Liver (tissue), 9 donors: ENCODE data around the gene NCBP1. TPM values are rescaled to one million over a fixed set of nuclear protein-coding genes. Genes with fewer than 3 reads are reported as not detected.
"Not testable (repeated sequence)": the region's sequence is repeated elsewhere in the genome, so short reads cannot be mapped to it uniquely, and the experiment has no call there.

ENCODE experiments used
- DNase-seq: peaks from one replicate; pipeline ENCODE4 v3.0.0-alpha.2; 2017; ENCODE audit warnings: low spot score
- H3K27ac ChIP-seq, 2 donors: one replicate each; pipeline ENCODE4 v1.7.0; 2013; ENCODE audit warnings: inconsistent platforms in 2 of 2, low read length in 2 of 2, control low read depth in 1 of 2, low read depth in 1 of 2, mild to moderate bottlenecking in 1 of 2
- H3K27me3 ChIP-seq, 4 donors: one replicate each; pipeline versions ENCODE4 v1.6.1 to v1.7.0; 2013; ENCODE audit warnings: low read length in 3 of 4, inconsistent platforms in 1 of 4, mild to moderate bottlenecking in 1 of 4, moderate library complexity in 1 of 4; ENCODE audit not compliant: control insufficient read depth in 4 of 4, insufficient read depth in 4 of 4
- H3K36me3 ChIP-seq, 4 donors: one replicate each; pipeline versions ENCODE4 v1.6.1 to v1.7.0; 2013; ENCODE audit warnings: low read length in 3 of 4, mild to moderate bottlenecking in 3 of 4, low read depth in 1 of 4, moderate library complexity in 1 of 4; ENCODE audit not compliant: control insufficient read depth in 4 of 4, insufficient read depth in 3 of 4
- H3K4me1 ChIP-seq, 4 donors: one replicate each; pipeline versions ENCODE4 v1.6.1 to v1.7.0; 2013; ENCODE audit warnings: low read length in 3 of 4, mild to moderate bottlenecking in 3 of 4, moderate library complexity in 1 of 4; ENCODE audit not compliant: control insufficient read depth in 4 of 4, insufficient read depth in 4 of 4
- H3K4me3 ChIP-seq, 3 donors: one replicate each; pipeline versions ENCODE4 v1.6.1 to v1.7.0; 2013; ENCODE audit warnings: low read length in 3 of 3, control low read depth in 1 of 3, low read depth in 1 of 3, mild to moderate bottlenecking in 1 of 3
- H3K9ac ChIP-seq, 2 donors: one replicate each; pipeline ENCODE4 v1.7.0; 2013; ENCODE audit warnings: low read length in 2 of 2, mild to moderate bottlenecking in 2 of 2, moderate library complexity in 2 of 2, control low read depth in 1 of 2, low read depth in 1 of 2
- H3K9me3 ChIP-seq, 4 donors: one replicate each; pipeline versions ENCODE4 v1.6.1 to v1.7.0; 2013; ENCODE audit warnings: low read length in 3 of 4; ENCODE audit not compliant: control insufficient read depth in 4 of 4
- ATF3 ChIP-seq: IDR thresholded peaks from 2 replicates; pipeline ENCODE4 v1.6.1; 2016; ENCODE audit warnings: antibody characterized with exemption
- CTCF ChIP-seq: fragments of 150-350 bp; IDR thresholded peaks from 2 replicates; pipeline ENCODE4 v1.5.1; 2017; ENCODE audit warnings: improper control_type of control experiment, low read depth, low read length; ENCODE audit not compliant: missing input control
- EGR1 ChIP-seq, 2 donors: IDR thresholded peaks; 2 replicates each; pipeline ENCODE4 v1.6.1; 2016 to 2018; ENCODE audit warnings: antibody characterized with exemption in 2 of 2, low read depth in 2 of 2
- GABPA ChIP-seq, 2 donors: IDR thresholded peaks in 1 of 2; conservative IDR thresholded peaks in 1 of 2; 2 replicates each; pipeline ENCODE4 v1.6.1; 2016; ENCODE audit warnings: antibody characterized with exemption in 2 of 2, mild to moderate bottlenecking in 1 of 2, moderate library complexity in 1 of 2
- HNF4A ChIP-seq, 2 donors: conservative IDR thresholded peaks; 2 replicates each; pipeline ENCODE4 v1.6.1; 2016; ENCODE audit warnings: antibody characterized with exemption in 2 of 2, mild to moderate bottlenecking in 2 of 2
- HNF4G ChIP-seq: IDR thresholded peaks from 2 replicates; pipeline ENCODE4 v1.6.1; 2016; ENCODE audit warnings: antibody characterized with exemption
- JUND ChIP-seq, 2 donors: IDR thresholded peaks; 2 replicates each; pipeline ENCODE4 v1.6.1; 2016; ENCODE audit warnings: antibody characterized with exemption in 2 of 2
- MAX ChIP-seq: IDR thresholded peaks from 2 replicates; pipeline ENCODE4 v1.6.1; 2016; ENCODE audit warnings: antibody characterized with exemption
- NR2F2 ChIP-seq: IDR thresholded peaks from 2 replicates; pipeline ENCODE4 v1.6.1; 2016; ENCODE audit warnings: antibody characterized with exemption
- RAD21 ChIP-seq, 2 donors: IDR thresholded peaks; 2 replicates each; pipeline ENCODE4 v1.6.1; 2016; ENCODE audit warnings: antibody characterized with exemption in 2 of 2, mild to moderate bottlenecking in 2 of 2
- TAF1 ChIP-seq: conservative IDR thresholded peaks from 2 replicates; pipeline ENCODE4 v1.6.1; 2016; ENCODE audit warnings: antibody characterized with exemption, mild to moderate bottlenecking
- YY1 ChIP-seq: IDR thresholded peaks from 2 replicates; pipeline ENCODE4 v1.6.1; 2016; ENCODE audit warnings: antibody characterized with exemption, mild to moderate bottlenecking
- ZBTB33 ChIP-seq: IDR thresholded peaks from 2 replicates; pipeline ENCODE4 v1.6.1; 2016; ENCODE audit warnings: antibody characterized with exemption
- WGBS: extraction: QIAGEN DNeasy Blood & Tissue Kit; methylation state at CpG from one replicate; pipeline ENCODE4 v1.1.7; 2013; 5-methylcytosine and 5-hydroxymethylcytosine counted together
- polyA plus RNA-seq, 2 donors: library from polyadenylated mRNA; stranded (reverse) in 1 of 2; unstranded in 1 of 2; fragments of 200-250 nt in 1 of 2; fragments of >200 nt in 1 of 2; fragmentation: Nextera tagmentation in 1 of 2; extraction: Ambion mirVana in 1 of 2; gene quantifications; one replicate each; pipeline versions ENCODE4 v1.2.1 to v1.2.3, GENCODE V29; 2013 to 2015
- total RNA-seq, 2 donors: library from RNA; depleted of rRNA; stranded (reverse); fragments of >200 nt; gene quantifications; one replicate each; pipeline ENCODE4 v1.2.3, GENCODE V29; 2014
- donor health status: healthy.
- donor health status: healthy.
- donor health status: healthy.
- donor health status: healthy.
- donor health status: healthy.

The NCBP1 gene
- total and polyA plus RNA-seq, 4 donors: 6.6 to 16.6 (median 12.5) TPM

- WGBS: 94% methylated on average over 7 of the region's 7 CpGs
Observed at GRCh38 chr9:97586909-97587308, 46.7 kb upstream of the NCBP1 start.

GRCh38 chr9:97591535-97591934, 42.1 kb upstream of the NCBP1 start:
- TF ChIP-seq CTCF: no peak
- TF ChIP-seq ATF3: no peak
- TF ChIP-seq ZBTB33: no peak
- TF ChIP-seq GABPA (IDR thresholded peaks at IDR 0.05 in 1 of 2, conservative IDR thresholded peaks at IDR 0.05 in 1 of 2): no peak
- no peak for TF ChIP-seq EGR1 (IDR thresholded peaks at IDR 0.05; ENCODE audit: low read depth in 2 of 2)
- TF ChIP-seq YY1: no peak
- no peak for TF ChIP-seq MAX
- no peak for TF ChIP-seq RAD21 (IDR thresholded peaks at IDR 0.05)
- no peak for TF ChIP-seq HNF4G
- TF ChIP-seq NR2F2: no peak
- no peak for TF ChIP-seq TAF1
- TF ChIP-seq HNF4A (conservative IDR thresholded peaks at IDR 0.05): no peak
- TF ChIP-seq JUND (IDR thresholded peaks at IDR 0.05): no peak
- no peak overlapping the region for H3K9ac ChIP-seq
- DNase-seq: no peak
- H3K36me3 ChIP-seq: no peaks in the 10 kb centered on the region
- no peak overlapping the region for H3K4me3 ChIP-seq
- H3K27me3 ChIP-seq: no peaks in the 10 kb centered on the region
- H3K27ac ChIP-seq: no peak overlapping the region
- WGBS: 88% methylated on average over 6 of the region's 6 CpGs
- no peaks in the 10 kb centered on the region for H3K9me3 ChIP-seq
- H3K4me1 ChIP-seq: no peaks in the 10 kb centered on the region

More at GRCh38 chr9:97586909-97587308, 46.7 kb upstream of the NCBP1 start:
- not testable (repeated sequence) for DNase-seq, H3K36me3 ChIP-seq, H3K27me3 ChIP-seq, H3K4me3 ChIP-seq, H3K27ac ChIP-seq, H3K9ac ChIP-seq, H3K4me1 ChIP-seq, H3K9me3 ChIP-seq

GRCh38 chr9:97592126-97592525, 41.5 kb upstream of the NCBP1 start:
- no peak overlapping the region for H3K9ac ChIP-seq
- H3K27me3 ChIP-seq: no peaks in the 10 kb centered on the region
- 83% methylated on average over 1 of the region's 1 CpG for WGBS
- H3K27ac ChIP-seq: no peak overlapping the region
- no peak for TF ChIP-seq HNF4A (conservative IDR thresholded peaks at IDR 0.05)
- no peak overlapping the region for H3K4me3 ChIP-seq
- no peak for DNase-seq
- H3K4me1 ChIP-seq: no peaks in the 10 kb centered on the region
- H3K9me3 ChIP-seq: no peaks in the 10 kb centered on the region
- H3K36me3 ChIP-seq: no peaks in the 10 kb centered on the region
